Muscle of back (tissue), 11 donors: ENCODE measurements around the gene GRAMD1A. TPM values are rescaled to one million over a fixed set of nuclear protein-coding genes. Genes with fewer than 3 reads are reported as not detected.
"Not testable (repeated sequence)": the region's sequence is repeated elsewhere in the genome, so short reads cannot be mapped to it uniquely, and the experiment has no call there.

ENCODE experiments used
- DNase-seq, 3 donors: peaks; one replicate each; pipeline versions ENCODE4 v3.0.0 to v3.0.0-alpha.2; 2013
- polyA plus RNA-seq, 10 donors: library from polyadenylated mRNA; unstranded; fragments of 120-200 nt; gene quantifications; one replicate each; pipeline ENCODE4 v1.2.1, GENCODE V29; 2013; ENCODE audit not compliant: insufficient read length in 10 of 10

The GRAMD1A gene
- polyA plus RNA-seq, 10 donors, result 33.1 to 46.6 (median 37.1) TPM

- DNase-seq, result not testable (repeated sequence)
Measured at GRCh38 chr19:35051268-35051667, 51.1 kb downstream of the GRAMD1A start.

- DNase-seq, result no peak
Measured at GRCh38 chr19:35051796-35052195, 51.7 kb downstream of the GRAMD1A start.

- no peak for DNase-seq
Measured at GRCh38 chr19:35052599-35053190, 52.6 kb downstream of the GRAMD1A start.

- no peak for DNase-seq
Measured at GRCh38 chr19:35053667-35054293, 53.7 kb downstream of the GRAMD1A start.

GRCh38 chr19:35054626-35055025 is 54.5 kb downstream of the GRAMD1A start:
- DNase-seq, result no peak

GRCh38 chr19:35055715-35056179 is 55.6 kb downstream of the GRAMD1A start:
- no peak for DNase-seq

- DNase-seq, result no peak
Measured at GRCh38 chr19:35056513-35057063, 56.5 kb downstream of the GRAMD1A start.

GRCh38 chr19:35058370-35058769 is 58.2 kb downstream of the GRAMD1A start:
- DNase-seq, result no peak

- no peak for DNase-seq
Measured at GRCh38 chr19:35059006-35059798, 59.1 kb downstream of the GRAMD1A start.

GRCh38 chr19:35059799-35060091 is 59.6 kb downstream of the GRAMD1A start:
- no peak for DNase-seq

GRCh38 chr19:35060160-35060855 is 60.2 kb downstream of the GRAMD1A start:
- no peak for DNase-seq

GRCh38 chr19:35061583-35062373 is 61.7 kb downstream of the GRAMD1A start:
- no peak for DNase-seq

GRCh38 chr19:35062942-35063341 is 62.8 kb downstream of the GRAMD1A start:
- no peak for DNase-seq

GRCh38 chr19:35063940-35064818 is 64.1 kb downstream of the GRAMD1A start:
- no peak for DNase-seq

- no peak for DNase-seq
Measured at GRCh38 chr19:35065574-35065973, 65.5 kb downstream of the GRAMD1A start.

- DNase-seq, result no peak
Measured at GRCh38 chr19:35066121-35066520, 66.0 kb downstream of the GRAMD1A start.

GRCh38 chr19:35066691-35067563 is 66.8 kb downstream of the GRAMD1A start:
- peak; percentile 71 to 90 (median 85) for DNase-seq

- DNase-seq, result no peak
Measured at GRCh38 chr19:35068941-35069634, 69.0 kb downstream of the GRAMD1A start.

GRCh38 chr19:35069696-35070095 is 69.6 kb downstream of the GRAMD1A start:
- DNase-seq, result peak in 1 of 3 donors; percentile 31
